HFF-Myc (cell line): ENCODE results near the gene PLEKHA5.
"Not testable (repeated sequence)": the region's sequence is repeated elsewhere in the genome, so short reads cannot be mapped to it uniquely, and the experiment has no call there.

Experiments used
- DNase-seq: peaks from one replicate; pipeline ENCODE4 v3.0.0-alpha.2; 2011; ENCODE audit warnings: low read depth; ENCODE audit errors: extremely low read depth
- H3K4me3 ChIP-seq: replicated peaks from 2 replicates; pipeline ENCODE4 v1.5.1; 2011; ENCODE audit warnings: low read depth, mild to moderate bottlenecking, control low read depth, low read length
- TF ChIP-seq, protein P1 (sequence below): IDR thresholded peaks from 2 replicates; pipeline ENCODE4 v1.5.1; 2012; ENCODE audit warnings: mild to moderate bottlenecking, low read depth, low read length, control low read depth; ENCODE audit errors: missing control alignments

PLEKHA5 gene

DNA sequence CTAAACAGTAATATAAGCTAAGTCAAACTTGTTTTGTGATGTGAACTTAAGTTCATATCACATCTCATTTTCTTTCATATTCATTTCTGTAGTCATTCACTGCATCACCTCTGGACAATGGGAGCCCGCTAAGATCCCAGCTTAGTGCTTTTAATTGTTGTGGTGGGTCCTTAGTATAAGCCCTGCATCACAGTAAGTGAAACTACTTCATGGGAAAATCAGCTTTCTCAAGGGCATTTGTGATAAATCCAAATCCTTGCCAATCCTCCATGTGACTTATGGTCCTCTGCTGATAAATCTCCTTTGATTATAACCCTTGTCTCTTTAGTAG is 98.3 kb downstream of the PLEKHA5 start:
- TF ChIP-seq, protein P1, sequence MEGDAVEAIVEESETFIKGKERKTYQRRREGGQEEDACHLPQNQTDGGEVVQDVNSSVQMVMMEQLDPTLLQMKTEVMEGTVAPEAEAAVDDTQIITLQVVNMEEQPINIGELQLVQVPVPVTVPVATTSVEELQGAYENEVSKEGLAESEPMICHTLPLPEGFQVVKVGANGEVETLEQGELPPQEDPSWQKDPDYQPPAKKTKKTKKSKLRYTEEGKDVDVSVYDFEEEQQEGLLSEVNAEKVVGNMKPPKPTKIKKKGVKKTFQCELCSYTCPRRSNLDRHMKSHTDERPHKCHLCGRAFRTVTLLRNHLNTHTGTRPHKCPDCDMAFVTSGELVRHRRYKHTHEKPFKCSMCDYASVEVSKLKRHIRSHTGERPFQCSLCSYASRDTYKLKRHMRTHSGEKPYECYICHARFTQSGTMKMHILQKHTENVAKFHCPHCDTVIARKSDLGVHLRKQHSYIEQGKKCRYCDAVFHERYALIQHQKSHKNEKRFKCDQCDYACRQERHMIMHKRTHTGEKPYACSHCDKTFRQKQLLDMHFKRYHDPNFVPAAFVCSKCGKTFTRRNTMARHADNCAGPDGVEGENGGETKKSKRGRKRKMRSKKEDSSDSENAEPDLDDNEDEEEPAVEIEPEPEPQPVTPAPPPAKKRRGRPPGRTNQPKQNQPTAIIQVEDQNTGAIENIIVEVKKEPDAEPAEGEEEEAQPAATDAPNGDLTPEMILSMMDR: no peak
- DNase-seq: no peak
- H3K4me3 ChIP-seq: no peak overlapping the region

DNA sequence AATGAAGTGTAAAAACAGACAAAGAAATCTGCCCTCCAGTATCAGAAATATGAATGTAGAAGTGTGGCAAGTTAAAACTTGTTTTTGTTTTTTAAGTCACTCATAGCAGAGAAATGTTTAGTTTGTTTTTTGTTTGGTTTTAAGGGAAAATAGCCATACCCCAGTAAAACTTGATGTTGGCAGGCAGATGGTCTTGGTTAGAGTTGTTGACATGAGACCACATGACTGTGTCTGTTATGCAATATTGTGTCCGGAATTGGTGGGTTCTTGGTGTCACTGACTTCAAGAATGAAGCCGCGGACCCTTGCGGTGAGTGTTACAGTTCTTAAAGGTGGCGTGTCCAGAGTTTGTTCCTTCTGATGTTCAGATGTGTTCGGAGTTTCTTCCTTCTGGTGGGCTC is 99.5 kb downstream of the PLEKHA5 start:
- H3K4me3 ChIP-seq, DNase-seq: not testable (repeated sequence)

DNA sequence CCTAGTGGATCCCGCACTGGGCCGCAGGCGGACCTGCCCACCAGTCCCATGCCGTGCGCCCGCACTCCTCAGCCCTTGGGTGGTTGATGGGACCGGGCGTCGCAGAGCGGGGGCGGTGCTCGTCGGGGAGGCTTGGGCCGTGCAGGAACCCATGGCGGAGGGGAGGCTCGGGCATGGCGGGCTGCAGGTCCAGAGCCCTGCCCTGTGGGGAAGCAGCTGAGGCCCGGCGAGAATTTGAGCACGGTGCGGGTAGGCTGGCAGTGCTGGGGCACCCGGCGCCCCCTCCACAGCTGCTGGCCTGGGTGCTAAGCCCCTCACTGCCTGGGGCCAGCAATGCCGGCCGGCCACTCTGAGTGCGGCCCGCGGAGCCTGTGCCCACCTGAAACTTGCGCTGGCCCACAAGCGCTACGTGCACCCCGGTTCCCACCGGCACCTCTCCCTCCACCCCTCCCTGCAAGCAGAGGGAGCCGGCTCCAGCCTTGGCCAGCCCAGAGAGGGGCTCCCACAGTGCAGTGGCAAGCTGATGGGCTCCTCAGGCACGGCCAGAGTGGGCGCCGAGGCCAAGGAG is 100.8 kb downstream of the PLEKHA5 start:
- TF ChIP-seq, protein P1: no peak
- DNase-seq: no peak
- H3K4me3 ChIP-seq: no peak overlapping the region

- DNase-seq: no peak
- TF ChIP-seq, protein P1: no peak
- no peak overlapping the region for H3K4me3 ChIP-seq
Observed at GRCh38 chr12:19230896-19231295, 101.4 kb downstream of the PLEKHA5 start.

GRCh38 chr12:19234171-19234704 is 104.7 kb downstream of the PLEKHA5 start:
- no peak for DNase-seq
- TF ChIP-seq, protein P1: no peak
- H3K4me3 ChIP-seq: no peak overlapping the region

DNA sequence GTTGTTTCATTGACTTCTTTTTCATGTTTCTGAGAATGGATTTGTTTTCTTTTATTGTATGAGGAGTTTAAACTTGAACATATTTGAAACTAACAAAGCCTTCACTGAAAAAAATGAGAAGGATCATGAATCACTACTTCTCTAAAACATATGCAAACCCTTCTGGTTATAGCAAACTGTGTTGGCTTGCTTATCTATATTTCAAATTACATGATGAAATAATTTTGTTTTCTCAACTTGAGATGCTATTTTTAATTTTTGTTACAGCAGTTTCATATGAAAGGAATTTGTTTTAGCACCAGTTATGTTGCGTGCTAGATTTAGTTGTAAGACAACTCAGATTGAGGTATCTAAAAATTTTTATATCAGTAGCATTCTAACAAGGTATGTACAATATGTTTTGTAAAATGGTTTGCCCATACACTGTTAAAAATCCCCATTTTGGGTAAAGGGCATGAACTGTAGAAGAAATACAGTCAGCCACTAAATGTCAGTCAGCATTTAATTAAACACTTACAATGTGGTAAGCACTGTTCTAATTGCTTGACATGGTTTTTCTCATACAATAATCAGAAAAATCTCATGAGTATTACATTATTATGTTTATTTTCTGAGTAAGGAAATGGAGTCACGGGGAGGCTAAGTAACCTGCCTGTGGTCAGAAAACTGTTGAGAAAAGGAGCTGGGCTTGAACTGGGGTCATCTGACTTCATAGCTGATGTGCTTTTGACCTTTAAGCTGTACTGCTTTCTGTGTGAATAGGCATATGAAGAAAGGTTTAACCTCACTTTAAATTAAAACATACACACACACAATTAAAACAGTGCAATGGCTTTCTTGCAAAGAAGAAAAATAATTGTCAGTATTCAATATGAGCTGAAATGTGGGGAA is 105.7 kb downstream of the PLEKHA5 start:
- TF ChIP-seq, protein P1: no peak
- H3K4me3 ChIP-seq: no peak overlapping the region
- DNase-seq: no peak

DNA sequence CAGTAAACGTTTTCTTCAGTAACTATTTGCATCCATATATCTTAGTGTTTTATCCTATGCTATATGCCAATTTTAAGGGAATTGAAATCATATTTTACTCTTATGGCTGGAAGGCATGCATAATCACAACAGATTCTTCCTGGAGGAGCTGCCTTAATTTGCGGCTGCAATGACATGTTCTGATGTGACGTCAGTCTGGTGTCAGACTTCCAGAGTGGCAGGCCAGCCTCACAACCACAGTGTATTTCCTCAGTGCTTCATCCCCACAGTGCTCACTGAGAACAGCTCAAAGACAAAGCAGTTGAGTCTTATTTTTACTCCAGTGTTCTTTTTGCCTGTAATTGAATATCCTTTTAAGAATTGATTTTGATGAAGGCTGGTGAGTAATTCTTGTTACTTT is 107.1 kb downstream of the PLEKHA5 start:
- DNase-seq: no peak
- TF ChIP-seq, protein P1: no peak
- no peak overlapping the region for H3K4me3 ChIP-seq
